Fibroblast of the conjunctiva (primary cell): ENCODE measurements around the gene KANSL1L.
A peak's percentile ranks its signal among the peaks of the same experiment; 100 is the strongest.

Source experiments
- DNase-seq: peaks from one replicate; pipeline ENCODE4 v3.0.0-alpha.2; 2010; ENCODE audit warnings: low read depth

Gene KANSL1L

GRCh38 chr2:210000464-210001324 is 170.5 kb downstream of the KANSL1L start:
- no peak for DNase-seq

DNA sequence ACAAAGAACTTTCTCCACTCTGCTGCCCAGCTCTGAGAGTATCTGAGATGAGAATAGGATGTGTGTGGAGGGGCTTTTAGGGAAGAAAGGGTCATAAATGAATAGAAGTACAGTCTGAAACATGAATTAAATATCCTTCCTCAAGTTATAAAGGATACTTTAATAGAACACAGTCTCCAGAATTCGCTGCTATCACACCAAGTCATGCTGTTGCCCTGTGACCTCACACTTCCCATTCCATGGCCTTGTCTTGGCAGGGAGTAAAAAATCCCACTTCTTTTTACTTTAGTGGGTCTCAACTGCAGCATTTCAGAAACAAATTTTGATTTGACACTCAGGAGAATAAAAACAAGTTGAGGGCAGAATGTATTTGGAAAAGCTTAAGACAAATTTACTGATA is 172.6 kb downstream of the KANSL1L start:
- DNase-seq: no peak

GRCh38 chr2:209993968-209994367 is 177.2 kb downstream of the KANSL1L start:
- no peak for DNase-seq

DNA sequence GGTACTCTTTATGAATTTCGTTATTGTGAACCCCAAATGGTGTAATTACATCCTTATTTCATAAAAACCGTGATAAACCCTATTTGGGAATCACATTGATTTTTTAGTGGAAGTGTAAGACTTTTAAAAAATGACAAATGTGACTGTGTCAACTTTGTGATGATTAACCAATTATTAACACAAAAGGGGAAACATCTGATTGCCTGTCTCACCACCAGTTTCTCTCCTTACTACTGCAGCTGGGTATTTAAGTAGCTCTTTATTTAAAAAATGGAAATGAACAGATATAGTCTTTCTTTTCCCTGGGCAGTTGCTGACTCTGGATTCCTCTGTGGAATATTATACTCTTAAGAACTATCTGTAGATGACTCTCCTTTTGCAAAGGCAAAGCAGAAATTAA is 180.4 kb downstream of the KANSL1L start:
- no peak for DNase-seq

DNA sequence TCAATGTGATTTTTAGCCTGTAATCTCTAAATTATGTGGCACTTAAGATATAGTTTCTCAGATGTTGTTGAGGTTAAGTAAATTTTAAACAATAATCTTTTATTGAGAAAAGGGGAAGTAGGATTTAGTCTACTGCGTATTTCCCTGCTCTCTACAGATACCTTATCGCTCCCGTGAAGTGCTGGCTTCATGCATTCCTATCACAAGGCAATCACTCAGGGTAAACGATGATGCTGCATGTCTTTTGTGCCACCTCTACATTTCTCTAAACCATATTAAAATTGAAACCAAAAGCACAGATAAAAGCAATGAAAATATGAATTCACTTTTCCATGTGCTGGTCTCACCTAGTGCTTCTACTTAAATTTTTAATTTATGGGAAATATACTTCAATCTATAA is 183.2 kb downstream of the KANSL1L start:
- no peak for DNase-seq

- no peak for DNase-seq
Measured at GRCh38 chr2:209986415-209986814, 184.8 kb downstream of the KANSL1L start.

GRCh38 chr2:209985874-209986273 is 185.3 kb downstream of the KANSL1L start:
- DNase-seq: no peak

DNA sequence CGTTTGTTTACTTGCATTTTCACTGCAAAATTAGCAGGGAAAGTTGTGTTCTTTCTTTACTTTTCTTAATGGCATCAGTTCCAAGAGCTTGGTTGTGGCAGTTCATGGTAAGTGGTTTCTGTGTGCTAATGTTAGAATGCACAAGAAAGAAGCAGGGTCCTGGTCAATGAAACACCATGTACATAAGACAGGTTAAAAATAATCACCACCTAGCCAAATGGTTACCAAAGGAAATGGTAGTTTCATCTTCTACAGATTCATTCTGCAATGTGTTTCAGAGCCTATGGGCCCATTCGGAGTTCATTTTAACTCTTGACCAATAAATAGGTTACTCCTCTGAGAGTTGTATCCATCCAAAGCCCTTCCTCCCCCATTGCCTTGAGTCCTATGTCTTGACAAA is 186.9 kb downstream of the KANSL1L start:
- DNase-seq: no peak

DNA sequence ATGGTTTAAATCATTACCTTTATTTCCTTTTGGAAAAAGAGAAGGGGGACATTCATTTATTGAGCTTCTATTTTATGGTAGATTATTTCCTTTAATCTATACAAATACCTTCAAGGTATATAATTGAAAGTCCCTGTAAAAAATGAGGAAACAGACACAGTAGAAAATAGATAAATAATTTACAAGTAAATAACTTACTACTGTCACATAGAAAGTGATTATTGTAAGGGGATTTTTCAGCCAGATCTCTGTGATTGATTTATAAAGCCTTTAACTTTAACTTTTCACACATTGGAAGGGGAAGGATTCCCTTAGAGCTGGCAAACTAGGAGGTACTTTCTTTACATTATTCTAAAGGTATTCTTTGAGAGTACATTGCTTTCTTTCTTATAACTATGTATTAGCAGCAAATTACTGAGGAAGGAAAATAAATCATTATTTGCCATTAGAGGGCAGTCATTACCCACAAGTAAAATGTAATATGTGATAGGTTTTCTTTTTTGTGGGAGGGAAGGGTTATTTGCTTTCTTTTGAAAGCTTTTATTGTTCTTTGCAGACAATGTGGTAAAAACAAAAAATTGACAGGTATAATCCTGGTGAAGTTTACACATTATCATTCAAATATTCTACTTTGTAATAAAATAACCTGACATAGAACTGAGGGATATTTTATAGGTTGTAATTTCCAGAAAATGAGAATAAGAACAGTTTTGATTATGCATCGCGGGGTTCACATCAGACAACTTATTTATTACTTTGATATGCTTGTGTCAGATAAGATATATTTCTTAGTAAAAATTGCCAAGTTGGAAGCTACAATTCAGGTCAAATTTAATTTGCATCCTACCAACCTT is 193.6 kb downstream of the KANSL1L start:
- peak; percentile 20 for DNase-seq

DNA sequence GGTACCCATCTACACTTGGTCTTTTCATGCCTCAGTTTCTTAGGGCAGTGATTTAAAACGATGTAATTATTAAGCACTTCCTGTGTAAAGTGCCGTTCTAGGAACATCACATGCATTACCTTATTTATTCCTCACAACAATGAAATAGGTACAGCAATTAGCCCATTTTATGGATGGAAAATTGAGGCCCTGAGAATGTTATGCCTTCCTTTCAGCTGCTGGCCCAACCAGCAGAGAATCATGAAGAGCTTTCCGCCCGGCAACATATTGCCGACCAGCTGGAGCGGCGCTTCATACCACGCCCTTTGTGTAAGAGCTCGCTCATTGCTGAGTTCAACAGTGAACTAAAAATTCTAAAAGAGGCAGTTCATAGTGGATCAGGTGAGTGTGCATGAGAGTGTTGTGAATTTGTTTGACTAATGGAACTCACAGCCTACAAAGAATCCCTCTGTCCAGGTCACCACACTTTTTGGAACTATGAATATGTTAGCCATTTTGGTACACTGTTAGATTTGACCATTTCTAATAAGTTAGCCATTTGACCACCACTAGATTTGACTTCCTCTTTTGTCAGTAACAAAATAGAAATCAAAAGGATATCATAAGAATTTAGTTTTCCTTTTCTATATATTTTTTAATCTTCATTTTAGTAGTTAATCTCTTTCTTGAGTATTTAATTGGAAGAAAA is 194.4 kb downstream of the KANSL1L start:
- no peak for DNase-seq

GRCh38 chr2:209974576-209974975 is 196.6 kb downstream of the KANSL1L start:
- no peak for DNase-seq

DNA sequence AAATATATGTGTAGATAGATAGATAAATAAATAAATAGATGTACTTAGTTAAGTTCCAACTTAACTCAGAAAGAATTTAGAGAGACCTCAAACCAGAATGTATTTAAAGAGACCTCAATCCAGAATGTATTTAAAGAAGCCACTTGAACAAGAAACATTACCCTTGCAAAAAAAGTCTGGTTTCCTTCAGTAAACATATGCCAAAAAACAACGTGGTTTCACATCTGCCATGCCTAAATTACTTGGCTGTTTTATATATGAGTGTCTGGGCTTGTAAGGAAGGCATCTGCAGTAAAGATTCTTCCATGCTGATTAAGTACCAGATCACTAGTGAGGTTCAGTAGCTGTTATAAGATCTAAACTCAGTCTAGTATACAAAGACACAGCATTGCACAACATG is 197.9 kb downstream of the KANSL1L start:
- no peak for DNase-seq
